H1 (cell line): ENCODE results near the gene ADRM1. TPM values are rescaled to one million over a fixed set of nuclear protein-coding genes. Genes with fewer than 3 reads are reported as not detected.
A peak's percentile ranks its signal among the peaks of the same experiment; 100 is the strongest.

Experiments
- CREB1 ChIP-seq: IDR thresholded peaks from 2 replicates; pipeline ENCODE4 v1.6.1; 2012; ENCODE audit warnings: inconsistent platforms
- SRF ChIP-seq: IDR thresholded peaks from 2 replicates; pipeline ENCODE4 v1.6.1; 2011; ENCODE audit warnings: mild to moderate bottlenecking, low read depth, low read length, moderate library complexity
- polyA plus RNA-seq, 7 experiments: library from polyadenylated mRNA; depleted of rRNA in 3 of 7; stranded (reverse) in 5 of 7; unstranded in 2 of 7; fragments of >200 nt in 5 of 7; fragments of 200-250 nt in 2 of 7; gene quantifications; 1 replicate in 5 of 7; 2 replicates in 1 of 7; 4 replicates in 1 of 7; pipeline versions ENCODE4 v1.2.1 to v1.2.3, GENCODE V29; 2011 to 2013; ENCODE audit warnings: missing spikeins in 2 of 7, mixed read lengths in 2 of 7
- total RNA-seq: library from RNA; stranded (reverse); fragmentation: NEBNext Ultra II Directional; extraction: Animal tissue kit (Norgen Biotek cat#: 25700); gene quantifications from 2 replicates; pipeline ENCODE4 v1.2.1, GENCODE V29; 2021
- TF ChIP-seq, protein P1 (sequence below), 3 experiments: IDR thresholded peaks; 1 replicate in 2 of 3; 2 replicates in 1 of 3; pipeline versions ENCODE4 v1.5.1 to v1.6.1; 2011; ENCODE audit warnings: low read length in 3 of 3, mild to moderate bottlenecking in 3 of 3, inconsistent platforms in 2 of 3, low read depth in 1 of 3, moderate library complexity in 1 of 3; ENCODE audit not compliant: insufficient read depth in 1 of 3; ENCODE audit errors: control extremely low read depth in 1 of 3

ADRM1 gene
- total and polyA plus RNA-seq, 2 of the 8 experiments (the other 6 are each of a cell fraction or from before 2014, with no cell fraction given): 126 to 214 TPM

DNA sequence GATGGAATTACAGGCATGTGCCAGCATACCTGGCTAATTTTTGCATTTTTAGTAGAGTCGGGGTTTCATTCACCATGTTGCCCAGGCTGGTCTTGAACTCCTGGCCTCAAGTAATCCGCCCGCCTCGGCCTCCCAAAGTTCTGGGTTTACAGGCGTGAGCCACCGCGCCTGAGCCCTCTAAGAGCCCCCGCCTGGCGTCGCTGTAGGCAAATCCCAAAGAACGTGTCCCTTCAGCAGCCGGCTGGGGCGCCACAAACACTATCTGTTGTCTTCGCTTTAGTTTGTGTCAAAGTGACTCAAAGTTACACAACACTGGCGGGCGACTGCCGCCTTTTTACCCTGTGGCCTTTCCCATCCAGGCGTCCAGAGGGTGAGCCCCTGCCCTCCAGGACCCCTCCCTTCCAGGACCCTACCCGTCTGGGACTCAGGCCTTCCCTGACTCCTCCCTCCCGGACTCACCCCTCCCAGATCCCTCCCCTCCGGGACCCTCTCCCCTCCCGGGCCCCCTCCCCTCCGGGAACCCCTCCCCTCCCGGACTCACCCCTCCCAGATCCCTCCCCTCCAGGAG is 940 bp upstream of the ADRM1 start (continued):
- TF ChIP-seq CREB1: no peak
- no peak for TF ChIP-seq SRF
- TF ChIP-seq, protein P1, sequence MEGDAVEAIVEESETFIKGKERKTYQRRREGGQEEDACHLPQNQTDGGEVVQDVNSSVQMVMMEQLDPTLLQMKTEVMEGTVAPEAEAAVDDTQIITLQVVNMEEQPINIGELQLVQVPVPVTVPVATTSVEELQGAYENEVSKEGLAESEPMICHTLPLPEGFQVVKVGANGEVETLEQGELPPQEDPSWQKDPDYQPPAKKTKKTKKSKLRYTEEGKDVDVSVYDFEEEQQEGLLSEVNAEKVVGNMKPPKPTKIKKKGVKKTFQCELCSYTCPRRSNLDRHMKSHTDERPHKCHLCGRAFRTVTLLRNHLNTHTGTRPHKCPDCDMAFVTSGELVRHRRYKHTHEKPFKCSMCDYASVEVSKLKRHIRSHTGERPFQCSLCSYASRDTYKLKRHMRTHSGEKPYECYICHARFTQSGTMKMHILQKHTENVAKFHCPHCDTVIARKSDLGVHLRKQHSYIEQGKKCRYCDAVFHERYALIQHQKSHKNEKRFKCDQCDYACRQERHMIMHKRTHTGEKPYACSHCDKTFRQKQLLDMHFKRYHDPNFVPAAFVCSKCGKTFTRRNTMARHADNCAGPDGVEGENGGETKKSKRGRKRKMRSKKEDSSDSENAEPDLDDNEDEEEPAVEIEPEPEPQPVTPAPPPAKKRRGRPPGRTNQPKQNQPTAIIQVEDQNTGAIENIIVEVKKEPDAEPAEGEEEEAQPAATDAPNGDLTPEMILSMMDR (IDR thresholded peaks at IDR 0.05; ENCODE audit: control extremely low read depth in 1 of 3, insufficient read depth in 1 of 3, low read depth in 1 of 3, low read length in 3 of 3): peak; percentile 70 to 99 (median 82)
